Osteoblast (primary cell): ENCODE measurements around the gene GALNT4. TPM values are rescaled to one million over a fixed set of nuclear protein-coding genes. Genes with fewer than 3 reads are reported as not detected.

ENCODE experiments used
- DNase-seq: peaks from one replicate; pipeline ENCODE4 v3.0.0; 2011; ENCODE audit warnings: low spot score, mixed read lengths; ENCODE audit not compliant: insufficient read length; ENCODE audit errors: missing footprints
- H2AFZ ChIP-seq: 2 replicates; pipeline ENCODE4 v1.6.0; 2011; ENCODE audit warnings: mild to moderate bottlenecking, low read length
- H3K27ac ChIP-seq: 2 replicates; pipeline ENCODE4 v1.5.1; 2011; ENCODE audit warnings: mild to moderate bottlenecking, low read depth, low read length, moderate library complexity
- H3K27me3 ChIP-seq: 2 replicates; pipeline ENCODE4 v1.6.0; 2012; ENCODE audit warnings: mild to moderate bottlenecking, control low read depth, inconsistent platforms, low read length, moderate library complexity; ENCODE audit not compliant: insufficient read depth
- H3K36me3 ChIP-seq: 2 replicates; pipeline ENCODE4 v1.5.1; 2011; ENCODE audit warnings: mild to moderate bottlenecking, low read length, control low read depth, moderate library complexity; ENCODE audit not compliant: insufficient read depth
- H3K4me1 ChIP-seq: 2 replicates; pipeline ENCODE4 v1.5.1; 2011; ENCODE audit warnings: mild to moderate bottlenecking, low read length, control low read depth, moderate library complexity; ENCODE audit not compliant: insufficient read depth
- H3K4me2 ChIP-seq: 2 replicates; pipeline ENCODE4 v1.6.0; 2011; ENCODE audit warnings: mild to moderate bottlenecking, low read length; ENCODE audit not compliant: insufficient read depth
- H3K4me3 ChIP-seq: fragments of 200-600 bp; sonication (generic); 3 replicates; pipeline ENCODE4 v1.5.1; 2012; ENCODE audit warnings: mild to moderate bottlenecking, low read length, inconsistent platforms; ENCODE audit not compliant: insufficient read depth
- H3K79me2 ChIP-seq: 2 replicates; pipeline ENCODE4 v1.6.0; 2012; ENCODE audit warnings: mild to moderate bottlenecking, low read length, control low read depth, inconsistent platforms; ENCODE audit not compliant: insufficient read depth
- H3K9me3 ChIP-seq: 2 replicates; pipeline ENCODE4 v1.5.1; 2011; ENCODE audit warnings: low read depth, low read length, control low read depth
- H4K20me1 ChIP-seq: 2 replicates; pipeline ENCODE4 v1.6.0; 2012; ENCODE audit warnings: mild to moderate bottlenecking, low read length, control low read depth; ENCODE audit not compliant: insufficient read depth
- CTCF ChIP-seq: IDR thresholded peaks from 2 replicates; pipeline ENCODE4 v1.5.1; 2011; ENCODE audit warnings: mild to moderate bottlenecking, low read depth, low read length, moderate library complexity; ENCODE audit errors: extremely low read depth
- total RNA-seq: library from RNA; depleted of rRNA; stranded (reverse); fragments of >200 nt; gene quantifications from 2 replicates; pipeline ENCODE4 v1.2.3, GENCODE V29; 2012

GALNT4 gene
- 9.4 and 11.5 TPM in 2 replicates for total RNA-seq

GRCh38 chr12:89524541-89525304 is at the start of gene GALNT4:
TSS of gene GALNT4 (minus strand) at chr12:89524796. CDS start at chr12:89524549, 247 bp downstream.
- peak within 1 kb of the TSS; percentile 82 for H3K4me2 ChIP-seq
- peak; percentile 59 for TF ChIP-seq CTCF
- no peaks in the 10 kb centered on the region for H3K9me3 ChIP-seq
- H3K4me1 ChIP-seq = peaks cover 20% of the 10 kb centered on the region
- H3K79me2 ChIP-seq = peaks cover 42% of the 10 kb centered on the region
- peaks cover 6% of the 10 kb centered on the region for H3K36me3 ChIP-seq
- peak within 1 kb of the TSS; percentile 99 for H2AFZ ChIP-seq
- peak; percentile 99 for DNase-seq
- H4K20me1 ChIP-seq = no peaks in the 10 kb centered on the region
- peak within 1 kb of the TSS; percentile 94 for H3K4me3 ChIP-seq
- H3K27me3 ChIP-seq = no peaks in the 10 kb centered on the region
- peak within 1 kb of the TSS; percentile 81 for H3K27ac ChIP-seq

GRCh38 chr12:89573051-89573810 is 48.6 kb upstream of the GALNT4 start:
- Histone ChIP-seq H3K79me2 (no peaks in the 10 kb centered on the region), H4K20me1 (no peaks in the 10 kb centered on the region), H3K27me3 (no peaks in the 10 kb centered on the region), H3K27ac (no peak overlapping the region), H3K4me1 (peaks cover 32% of the 10 kb centered on the region), H3K4me2 (no peak overlapping the region), H3K36me3 (no peaks in the 10 kb centered on the region), H2AFZ (no peak overlapping the region), H3K4me3 (no peak overlapping the region), H3K9me3 (no peaks in the 10 kb centered on the region)
- no peak for TF ChIP-seq CTCF
- peak; percentile 41 for DNase-seq

GRCh38 chr12:89571491-89572195 is 47.0 kb upstream of the GALNT4 start:
- H3K36me3 ChIP-seq = no peaks in the 10 kb centered on the region
- TF ChIP-seq CTCF = no peak
- peaks cover 32% of the 10 kb centered on the region for H3K4me1 ChIP-seq
- H3K27ac ChIP-seq = no peak overlapping the region
- no peaks in the 10 kb centered on the region for H3K9me3 ChIP-seq
- no peak overlapping the region for H3K4me3 ChIP-seq
- no peak overlapping the region for H3K4me2 ChIP-seq
- H3K79me2 ChIP-seq = no peaks in the 10 kb centered on the region
- DNase-seq = no peak
- no peak overlapping the region for H2AFZ ChIP-seq
- H3K27me3 ChIP-seq = no peaks in the 10 kb centered on the region
- H4K20me1 ChIP-seq = no peaks in the 10 kb centered on the region

- no peak overlapping the region for H3K4me3 ChIP-seq
- H3K27ac ChIP-seq = no peak overlapping the region
- H3K36me3 ChIP-seq = no peaks in the 10 kb centered on the region
- H3K9me3 ChIP-seq = no peaks in the 10 kb centered on the region
- no peaks in the 10 kb centered on the region for H4K20me1 ChIP-seq
- H3K79me2 ChIP-seq = no peaks in the 10 kb centered on the region
- H3K4me2 ChIP-seq = no peak overlapping the region
- H2AFZ ChIP-seq = no peak overlapping the region
- H3K4me1 ChIP-seq = peaks cover 12% of the 10 kb centered on the region
- H3K27me3 ChIP-seq = no peaks in the 10 kb centered on the region
- peak; percentile 19 for DNase-seq
- no peak for TF ChIP-seq CTCF
These were observed 43.9 kb upstream of the GALNT4 start for GRCh38 chr12:89568484-89568883.
